H9 (cell line): Measurements from ENCODE around the gene FOXP4. TPM values are rescaled to one million over a fixed set of nuclear protein-coding genes. Genes with fewer than 3 reads are reported as not detected.

Experiments used
- DNase-seq: peaks from one replicate; pipeline ENCODE4 v3.0.0-alpha.2; 2017
- H2AFZ ChIP-seq: one replicate; pipeline ENCODE4 v1.6.1; 2013; ENCODE audit warnings: mild to moderate bottlenecking, low read length, control low read depth, moderate library complexity
- H2AK5ac ChIP-seq: 2 replicates; pipeline ENCODE4 v1.6.1; 2013; ENCODE audit warnings: low read length, control low read depth, mixed read lengths; ENCODE audit not compliant: insufficient read length
- H2BK120ac ChIP-seq: one replicate; pipeline ENCODE4 v1.6.1; 2013; ENCODE audit warnings: low read depth, mild to moderate bottlenecking, low read length, control low read depth, inconsistent platforms; ENCODE audit not compliant: poor library complexity, severe bottlenecking
- H2BK12ac ChIP-seq: 2 replicates; pipeline ENCODE4 v1.6.1; 2013; ENCODE audit warnings: low read length, control low read depth, mixed read lengths, low read depth; ENCODE audit not compliant: insufficient read length
- H2BK15ac ChIP-seq: 2 replicates; pipeline ENCODE4 v1.6.1; 2013; ENCODE audit warnings: low read depth, low read length, control low read depth
- H2BK20ac ChIP-seq: one replicate; pipeline ENCODE4 v1.6.1; 2013; ENCODE audit warnings: low read depth, mild to moderate bottlenecking, low read length, control low read depth, inconsistent platforms; ENCODE audit not compliant: poor library complexity, severe bottlenecking
- H2BK5ac ChIP-seq: 2 replicates; pipeline ENCODE4 v1.6.1; 2013; ENCODE audit warnings: low read length, control low read depth, mixed read lengths; ENCODE audit not compliant: insufficient read length
- H3K14ac ChIP-seq: 2 replicates; pipeline ENCODE4 v1.6.1; 2013; ENCODE audit warnings: low read length, control low read depth; ENCODE audit not compliant: insufficient read depth
- H3K18ac ChIP-seq: 2 replicates; pipeline ENCODE4 v1.6.1; 2013; ENCODE audit warnings: low read depth, mild to moderate bottlenecking, mixed read lengths, low read length, control low read depth; ENCODE audit not compliant: insufficient read length
- H3K23ac ChIP-seq: 2 replicates; pipeline ENCODE4 v1.6.1; 2013; ENCODE audit warnings: low read length, control low read depth, mixed read lengths, low read depth; ENCODE audit not compliant: insufficient read length
- H3K23me2 ChIP-seq: 2 replicates; pipeline ENCODE4 v1.6.1; 2013; ENCODE audit warnings: low read depth, mild to moderate bottlenecking, mixed read lengths, low read length, control low read depth; ENCODE audit not compliant: insufficient read length, poor library complexity, severe bottlenecking
- H3K27ac ChIP-seq: 2 replicates; pipeline ENCODE4 v1.5.1; 2013; ENCODE audit warnings: low read length, control low read depth, mixed read lengths, low read depth; ENCODE audit not compliant: insufficient read length
- H3K27me3 ChIP-seq: 2 replicates; pipeline ENCODE4 v1.6.1; 2013; ENCODE audit warnings: low read length, control low read depth, inconsistent platforms; ENCODE audit not compliant: insufficient read depth
- H3K4ac ChIP-seq: 2 replicates; pipeline ENCODE4 v1.6.1; 2013; ENCODE audit warnings: low read depth, mild to moderate bottlenecking, control low read depth, inconsistent platforms, low read length, moderate library complexity
- H3K4me1 ChIP-seq: 2 replicates; pipeline ENCODE4 v1.6.1; 2013; ENCODE audit warnings: low read length, control low read depth, inconsistent platforms; ENCODE audit not compliant: insufficient read depth
- H3K4me2 ChIP-seq: 2 replicates; pipeline ENCODE4 v1.6.1; 2013; ENCODE audit warnings: low read length, control low read depth, mixed read lengths; ENCODE audit not compliant: insufficient read length, insufficient read depth
- H3K56ac ChIP-seq: 2 replicates; pipeline ENCODE4 v1.6.1; 2013; ENCODE audit warnings: low read depth, mild to moderate bottlenecking, mixed read lengths, low read length, control low read depth; ENCODE audit not compliant: insufficient read length
- H3K79me1 ChIP-seq: 2 replicates; pipeline ENCODE4 v1.6.1; 2013; ENCODE audit warnings: low read depth, mild to moderate bottlenecking, moderate library complexity, low read length, control low read depth, inconsistent platforms; ENCODE audit not compliant: insufficient read depth, poor library complexity, severe bottlenecking
- H3K79me2 ChIP-seq: 2 replicates; pipeline ENCODE4 v1.6.1; 2013; ENCODE audit warnings: low read length, control low read depth, inconsistent platforms; ENCODE audit not compliant: insufficient read depth
- H3K9ac ChIP-seq: 2 replicates; pipeline ENCODE4 v1.6.1; 2013; ENCODE audit warnings: low read length, control low read depth, mixed read lengths; ENCODE audit not compliant: insufficient read length; ENCODE audit errors: extremely low read depth
- H3K9me3 ChIP-seq: one replicate; pipeline ENCODE4 v1.6.1; 2013; ENCODE audit warnings: low read depth, low read length, inconsistent platforms; ENCODE audit not compliant: control insufficient read depth
- H3T11ph ChIP-seq: one replicate; pipeline ENCODE4 v1.6.1; 2013; ENCODE audit warnings: mild to moderate bottlenecking, low read length, control low read depth, inconsistent platforms
- H4K20me1 ChIP-seq: one replicate; pipeline ENCODE4 v1.6.1; 2013; ENCODE audit not compliant: control insufficient read depth, insufficient read length, insufficient read depth
- H4K5ac ChIP-seq: 2 replicates; pipeline ENCODE4 v1.6.1; 2013; ENCODE audit warnings: low read depth, mild to moderate bottlenecking, mixed read lengths, low read length, control low read depth; ENCODE audit not compliant: insufficient read length
- H4K8ac ChIP-seq: replicated peaks from 2 replicates; pipeline ENCODE4 v1.6.1; 2013; ENCODE audit warnings: low read length, control low read depth, mixed read lengths, low read depth; ENCODE audit not compliant: insufficient read length
- H4K91ac ChIP-seq: 2 replicates; pipeline ENCODE4 v1.6.1; 2013; ENCODE audit warnings: low read depth, mild to moderate bottlenecking, moderate library complexity, mixed read lengths, low read length, control low read depth; ENCODE audit not compliant: insufficient read length
- H3K27ac Mint-ChIP-seq, 3 experiments: 2 replicates in 2 of 3; 3 replicates in 1 of 3; pipeline ENCODE4 v1.8.0; 2020 to 2021; ENCODE audit warnings: mixed read lengths in 3 of 3, mild to moderate bottlenecking in 1 of 3, moderate library complexity in 1 of 3
- H3K27me3 Mint-ChIP-seq: 2 replicates; pipeline ENCODE4 v1.8.0; 2021; ENCODE audit warnings: low read depth, mild to moderate bottlenecking, moderate library complexity, mixed read lengths
- H3K36me3 Mint-ChIP-seq, 3 experiments: 2 replicates in 2 of 3; 3 replicates in 1 of 3; pipeline ENCODE4 v1.8.0; 2020 to 2021; ENCODE audit warnings: low read depth in 3 of 3, mixed read lengths in 3 of 3; ENCODE audit not compliant: insufficient read depth in 1 of 3
- H3K4me1 Mint-ChIP-seq, 2 experiments: 2 replicates each; pipeline ENCODE4 v1.8.0; 2020; ENCODE audit warnings: mixed read lengths in 2 of 2
- H3K4me3 Mint-ChIP-seq, 2 experiments: 2 replicates in 1 of 2; 3 replicates in 1 of 2; pipeline ENCODE4 v1.8.0; 2020 to 2021; ENCODE audit warnings: mild to moderate bottlenecking in 2 of 2, mixed read lengths in 2 of 2, moderate library complexity in 1 of 2
- H3K9me3 Mint-ChIP-seq, 2 experiments: 2 replicates in 1 of 2; 3 replicates in 1 of 2; pipeline ENCODE4 v1.8.0; 2020; ENCODE audit warnings: mild to moderate bottlenecking in 2 of 2, mixed read lengths in 2 of 2, moderate library complexity in 1 of 2
- WGBS: extraction: QIAGEN DNeasy Blood & Tissue Kit; methylation state at CpG from one replicate; pipeline ENCODE4 v1.1.7; 2013; ENCODE audit warnings: missing lambda C conversion rate, low lambda C conversion rate, mixed read lengths; ENCODE audit not compliant: insufficient read length; ENCODE audit errors: extremely low coverage; 5-methylcytosine and 5-hydroxymethylcytosine counted together
- total RNA-seq: library from RNA; stranded (reverse); gene quantifications from 2 replicates; pipeline ENCODE4 v1.2.1, GENCODE V29; 2021
- TF ChIP-seq, protein P1 (sequence below): fragments of 200-600 bp; sonication (generic); conservative IDR thresholded peaks from 3 replicates; pipeline ENCODE4 v1.8.0; 2021; ENCODE audit warnings: antibody characterized with exemption, mild to moderate bottlenecking

Gene FOXP4
- total RNA-seq, 1 experiment from 2014 or later, result 18.2 TPM

DNA sequence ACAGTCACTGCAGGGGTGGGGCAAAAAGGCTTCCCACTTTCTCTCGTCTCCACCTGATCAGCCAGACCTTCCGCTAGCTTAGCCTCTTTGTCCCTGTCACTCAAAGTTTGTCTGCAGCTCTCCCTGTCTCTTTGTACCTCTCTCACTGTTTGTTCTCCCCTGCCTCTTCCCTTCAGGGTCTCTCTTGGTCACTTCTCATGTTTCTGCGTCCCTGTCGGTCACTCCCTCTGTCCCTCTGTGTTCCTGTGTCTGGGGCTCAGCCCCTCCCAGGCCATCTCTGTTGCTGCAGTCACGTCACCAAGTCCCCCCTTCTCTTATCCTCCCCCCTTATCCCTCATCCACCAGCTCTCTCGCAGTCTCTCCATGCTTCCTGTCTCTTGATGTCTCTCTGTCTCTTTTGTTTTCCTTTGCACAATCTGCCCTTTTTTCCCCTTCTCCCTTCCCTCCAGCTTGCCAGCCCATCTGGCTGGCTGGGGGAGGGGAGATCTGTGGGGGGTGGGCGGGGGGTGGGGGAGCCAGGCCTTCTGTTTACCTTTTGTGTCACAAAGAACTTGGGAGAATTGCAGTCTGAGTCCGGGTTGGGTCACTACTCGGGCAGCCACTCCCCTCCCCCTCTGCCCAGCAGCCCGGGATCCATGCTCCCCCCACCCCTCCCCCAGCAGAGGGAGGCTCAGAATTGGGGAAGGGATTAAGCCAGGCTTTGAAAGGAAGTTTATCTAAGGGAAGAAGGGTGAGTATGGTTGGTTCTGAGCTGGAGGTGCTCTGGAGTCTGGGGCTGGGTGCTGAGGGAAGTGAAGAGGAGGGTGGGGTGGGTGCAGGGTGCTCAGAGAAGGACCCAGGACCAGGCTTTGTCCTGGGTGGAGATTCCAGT is 32.3 kb downstream of the FOXP4 start:
- Histone ChIP-seq H3K14ac (peak overlapping the region; percentile 66; the same call in 1 of the 2 replicates), H3K23me2 (no peaks in the 10 kb centered on the region), H3K18ac (peak overlapping the region; percentile 83), H3K79me1 (no peaks in the 10 kb centered on the region), H2BK20ac (no peak overlapping the region), H3K27me3 (no peaks in the 10 kb centered on the region), H3T11ph (no peak overlapping the region), H3K9me3 (no peaks in the 10 kb centered on the region), H2BK120ac (no peak overlapping the region), H3K79me2 (no peaks in the 10 kb centered on the region), H2BK12ac (no peak overlapping the region), H3K4ac (no peak overlapping the region), H3K27ac (peak overlapping the region; percentile 34), H4K91ac (no peak overlapping the region), H3K4me2 (peak overlapping the region; percentile 54), H2BK15ac (no peak overlapping the region), H2BK5ac (no peak overlapping the region), H4K8ac (no peak overlapping the region), H3K56ac (no peak overlapping the region), H3K9ac (no peak overlapping the region), H3K23ac (no peak overlapping the region), H2AFZ (no peak overlapping the region), H4K20me1 (no peaks in the 10 kb centered on the region), H4K5ac (no peak overlapping the region), H2AK5ac (no peak overlapping the region), H3K4me1 (peaks cover 29% of the 10 kb centered on the region; the same call in 1 of the 2 replicates)
- Mint-ChIP-seq H3K36me3 (peaks cover 0 to 11% (median 6%) of the 10 kb centered on the region in 3 experiments; a peak in 5 of 7 replicates), H3K4me3 (peak overlapping the region; percentile 38 to 71), H3K27me3 (peaks cover 5% of the 10 kb centered on the region), H3K27ac (peak overlapping the region; percentile 97 to 99 (median 97)), H3K9me3 (no peaks in the 10 kb centered on the region; a peak in 1 of 5 replicates), H3K4me1 (peaks cover 68 to 85% of the 10 kb centered on the region in 2 experiments)
- TF ChIP-seq, protein P1, sequence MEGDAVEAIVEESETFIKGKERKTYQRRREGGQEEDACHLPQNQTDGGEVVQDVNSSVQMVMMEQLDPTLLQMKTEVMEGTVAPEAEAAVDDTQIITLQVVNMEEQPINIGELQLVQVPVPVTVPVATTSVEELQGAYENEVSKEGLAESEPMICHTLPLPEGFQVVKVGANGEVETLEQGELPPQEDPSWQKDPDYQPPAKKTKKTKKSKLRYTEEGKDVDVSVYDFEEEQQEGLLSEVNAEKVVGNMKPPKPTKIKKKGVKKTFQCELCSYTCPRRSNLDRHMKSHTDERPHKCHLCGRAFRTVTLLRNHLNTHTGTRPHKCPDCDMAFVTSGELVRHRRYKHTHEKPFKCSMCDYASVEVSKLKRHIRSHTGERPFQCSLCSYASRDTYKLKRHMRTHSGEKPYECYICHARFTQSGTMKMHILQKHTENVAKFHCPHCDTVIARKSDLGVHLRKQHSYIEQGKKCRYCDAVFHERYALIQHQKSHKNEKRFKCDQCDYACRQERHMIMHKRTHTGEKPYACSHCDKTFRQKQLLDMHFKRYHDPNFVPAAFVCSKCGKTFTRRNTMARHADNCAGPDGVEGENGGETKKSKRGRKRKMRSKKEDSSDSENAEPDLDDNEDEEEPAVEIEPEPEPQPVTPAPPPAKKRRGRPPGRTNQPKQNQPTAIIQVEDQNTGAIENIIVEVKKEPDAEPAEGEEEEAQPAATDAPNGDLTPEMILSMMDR, result no peak
- peak; percentile 87 for DNase-seq
- no CpG with 5 or more reads among the region's 10 CpGs for WGBS
